Measurements from ENCODE around the gene TDRD6.
"Not testable (repeated sequence)": the region's sequence is repeated elsewhere in the genome, so short reads cannot be mapped to it uniquely, and the experiment has no call there.

Gene TDRD6, protein sequence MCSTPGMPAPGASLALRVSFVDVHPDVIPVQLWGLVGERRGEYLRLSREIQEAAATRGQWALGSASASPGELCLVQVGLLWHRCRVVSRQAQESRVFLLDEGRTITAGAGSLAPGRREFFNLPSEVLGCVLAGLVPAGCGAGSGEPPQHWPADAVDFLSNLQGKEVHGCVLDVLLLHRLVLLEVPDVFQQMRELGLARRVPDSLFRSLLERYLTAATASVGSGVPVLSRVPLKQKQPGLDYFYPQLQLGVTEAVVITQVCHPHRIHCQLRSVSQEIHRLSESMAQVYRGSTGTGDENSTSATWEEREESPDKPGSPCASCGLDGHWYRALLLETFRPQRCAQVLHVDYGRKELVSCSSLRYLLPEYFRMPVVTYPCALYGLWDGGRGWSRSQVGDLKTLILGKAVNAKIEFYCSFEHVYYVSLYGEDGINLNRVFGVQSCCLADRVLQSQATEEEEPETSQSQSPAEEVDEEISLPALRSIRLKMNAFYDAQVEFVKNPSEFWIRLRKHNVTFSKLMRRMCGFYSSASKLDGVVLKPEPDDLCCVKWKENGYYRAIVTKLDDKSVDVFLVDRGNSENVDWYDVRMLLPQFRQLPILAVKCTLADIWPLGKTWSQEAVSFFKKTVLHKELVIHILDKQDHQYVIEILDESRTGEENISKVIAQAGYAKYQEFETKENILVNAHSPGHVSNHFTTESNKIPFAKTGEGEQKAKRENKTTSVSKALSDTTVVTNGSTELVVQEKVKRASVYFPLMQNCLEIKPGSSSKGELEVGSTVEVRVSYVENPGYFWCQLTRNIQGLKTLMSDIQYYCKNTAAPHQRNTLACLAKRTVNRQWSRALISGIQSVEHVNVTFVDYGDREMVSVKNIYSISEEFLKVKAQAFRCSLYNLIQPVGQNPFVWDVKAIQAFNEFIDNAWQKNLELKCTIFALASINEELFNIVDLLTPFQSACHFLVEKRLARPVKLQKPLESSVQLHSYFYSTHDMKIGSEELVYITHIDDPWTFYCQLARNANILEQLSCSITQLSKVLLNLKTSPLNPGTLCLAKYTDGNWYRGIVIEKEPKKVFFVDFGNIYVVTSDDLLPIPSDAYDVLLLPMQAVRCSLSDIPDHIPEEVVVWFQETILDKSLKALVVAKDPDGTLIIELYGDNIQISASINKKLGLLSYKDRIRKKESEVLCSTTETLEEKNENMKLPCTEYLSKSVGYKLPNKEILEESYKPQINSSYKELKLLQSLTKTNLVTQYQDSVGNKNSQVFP (N-terminal part only)

DNA sequence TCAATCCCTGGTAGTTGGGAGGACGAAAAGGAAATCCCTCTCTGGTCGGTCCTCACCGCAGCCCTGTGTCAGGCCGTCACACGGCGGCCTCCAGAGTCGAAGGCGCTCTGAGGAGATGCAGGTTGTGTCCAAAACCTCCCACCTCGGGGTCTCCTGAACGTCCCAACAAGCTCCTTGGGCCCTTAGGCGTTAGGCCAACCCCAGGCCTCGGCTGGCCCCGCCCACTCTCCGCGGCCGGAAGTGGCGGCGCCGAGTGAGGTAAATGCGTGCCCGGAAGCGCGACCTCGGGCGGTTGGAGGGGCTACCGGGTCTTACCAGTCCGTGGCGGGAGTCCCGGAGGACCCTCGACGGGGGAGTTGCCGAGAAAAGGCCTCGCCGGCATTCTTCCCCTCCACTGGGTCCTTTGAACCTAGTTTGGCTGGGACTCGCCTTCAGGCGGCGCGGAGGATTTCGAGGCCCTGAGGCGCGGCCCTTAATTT is at the start of gene TDRD6:
TSS of gene TDRD6 (plus strand) at position 267 of the 479 bp plus-strand sequence. CDS start 244 bp downstream, outside the sequence.
- no peak for DNase-seq (ENCODE audit: low read depth in 2 of 2)

DNA sequence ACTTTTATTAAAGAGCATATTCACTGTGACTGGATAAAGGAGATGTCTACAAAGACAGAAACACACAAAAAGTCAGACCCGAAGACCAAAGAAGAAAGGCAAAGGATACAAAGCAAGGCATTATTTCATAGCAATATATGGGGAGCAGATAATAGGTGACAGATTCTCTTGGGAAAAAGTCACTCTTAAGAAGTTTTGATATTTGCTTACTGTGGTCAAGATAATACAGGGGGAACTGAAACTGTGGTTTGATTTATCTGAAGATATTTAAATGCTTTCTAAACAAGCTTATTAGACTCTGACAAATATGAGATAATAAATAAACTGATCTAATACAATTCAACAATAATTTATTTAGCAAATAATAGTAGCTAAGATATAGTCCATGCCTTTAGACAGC is 49.8 kb upstream of the TDRD6 start:
- no peak for DNase-seq (ENCODE audit: low read depth in 2 of 2)

DNA sequence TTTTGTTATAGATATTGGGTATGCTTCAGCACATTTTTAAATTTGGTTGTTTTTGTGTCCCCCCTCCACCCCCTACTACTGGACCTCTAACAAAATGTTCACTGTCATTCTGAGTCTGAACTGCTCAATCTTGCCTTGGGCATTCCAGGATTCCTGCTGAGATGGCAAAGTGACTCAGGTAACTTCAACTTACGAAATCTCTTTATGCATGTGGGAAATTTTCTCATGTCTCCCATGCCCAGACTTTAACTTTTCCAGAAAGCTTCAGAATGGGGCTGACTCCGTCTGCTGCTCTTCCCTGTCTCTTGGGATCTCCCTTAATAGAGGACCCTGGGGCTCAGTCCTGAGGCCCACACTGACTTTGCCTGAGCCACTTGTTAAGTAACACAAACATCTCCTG is 49.0 kb upstream of the TDRD6 start:
- DNase-seq (ENCODE audit: low read depth in 2 of 2): no peak

DNA sequence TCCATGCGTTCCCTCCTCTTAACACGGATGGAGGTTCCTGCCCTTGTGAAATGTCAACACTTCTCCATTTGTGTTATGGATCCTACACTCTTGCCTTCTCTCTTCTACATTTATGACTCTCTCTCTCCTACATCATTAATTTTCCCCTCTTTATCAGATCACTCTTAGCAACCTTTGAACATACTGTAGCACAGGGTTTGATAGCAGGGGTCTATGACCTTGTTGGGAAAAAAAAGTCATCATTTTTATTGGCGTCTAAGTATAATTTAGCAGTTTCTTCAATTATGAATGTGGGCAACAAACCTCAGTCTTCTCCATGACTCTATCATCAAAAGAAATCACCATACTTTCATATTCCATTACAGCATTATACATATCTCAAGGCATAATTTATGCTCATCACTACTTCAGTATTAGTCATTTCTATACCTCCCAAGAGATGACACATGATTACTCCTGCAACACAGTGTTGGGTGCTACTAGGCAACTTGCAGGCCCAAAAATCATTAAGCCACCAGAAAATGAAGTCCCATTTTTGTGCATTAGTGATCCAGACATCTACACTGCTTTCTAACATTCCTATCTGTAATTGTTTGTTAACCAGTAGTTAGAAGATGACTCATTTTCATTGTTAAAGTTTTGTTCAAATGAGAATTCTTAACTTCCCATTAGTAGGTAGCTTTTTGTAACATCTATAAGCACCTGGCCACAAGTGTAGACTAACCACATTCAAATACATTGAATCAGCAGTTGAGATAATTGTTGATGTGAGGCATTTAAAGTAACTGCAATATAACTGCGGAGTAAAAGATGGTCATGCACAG is 44.5 kb upstream of the TDRD6 start:
- no peak for DNase-seq (ENCODE audit: low read depth in 2 of 2)

DNA sequence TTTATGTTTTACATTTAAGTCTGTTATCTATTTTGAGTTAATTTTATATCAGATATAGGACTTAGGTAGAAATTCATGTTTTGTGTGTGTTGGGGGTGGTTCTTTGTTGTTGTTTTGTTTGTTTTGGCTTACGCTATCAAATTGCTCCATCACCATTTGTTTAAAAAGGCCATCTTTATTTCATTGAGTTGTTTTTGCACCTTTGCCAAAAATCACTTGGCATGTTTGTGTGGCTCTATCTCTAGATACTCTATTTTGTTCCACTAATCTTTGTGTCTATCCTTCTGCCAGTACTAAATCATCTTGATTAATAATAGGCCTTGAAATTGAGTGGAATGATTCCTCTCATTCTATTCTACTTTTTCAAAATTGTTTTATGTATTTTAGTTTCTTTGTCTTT is 42.4 kb upstream of the TDRD6 start:
- DNase-seq (ENCODE audit: low read depth in 2 of 2): no peak

DNA sequence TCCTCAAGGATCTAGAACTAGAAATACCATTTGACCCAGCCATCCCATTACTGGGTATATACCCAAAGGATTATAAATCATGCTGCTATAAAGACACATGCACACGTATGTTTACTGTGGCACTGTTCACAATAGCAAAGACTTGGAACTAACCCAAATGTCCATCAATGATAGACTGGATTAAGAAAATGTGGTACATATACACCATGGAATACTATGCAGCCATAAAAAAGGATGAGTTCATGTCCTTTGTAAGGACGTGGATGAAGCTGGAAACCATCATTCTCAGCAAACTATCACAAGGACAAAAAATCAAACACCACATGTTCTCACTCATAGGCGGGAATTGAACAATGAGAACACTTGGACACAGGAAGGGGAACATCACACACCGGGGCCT is 39.6 kb upstream of the TDRD6 start:
- not testable (repeated sequence) for DNase-seq (ENCODE audit: low read depth in 2 of 2)

DNA sequence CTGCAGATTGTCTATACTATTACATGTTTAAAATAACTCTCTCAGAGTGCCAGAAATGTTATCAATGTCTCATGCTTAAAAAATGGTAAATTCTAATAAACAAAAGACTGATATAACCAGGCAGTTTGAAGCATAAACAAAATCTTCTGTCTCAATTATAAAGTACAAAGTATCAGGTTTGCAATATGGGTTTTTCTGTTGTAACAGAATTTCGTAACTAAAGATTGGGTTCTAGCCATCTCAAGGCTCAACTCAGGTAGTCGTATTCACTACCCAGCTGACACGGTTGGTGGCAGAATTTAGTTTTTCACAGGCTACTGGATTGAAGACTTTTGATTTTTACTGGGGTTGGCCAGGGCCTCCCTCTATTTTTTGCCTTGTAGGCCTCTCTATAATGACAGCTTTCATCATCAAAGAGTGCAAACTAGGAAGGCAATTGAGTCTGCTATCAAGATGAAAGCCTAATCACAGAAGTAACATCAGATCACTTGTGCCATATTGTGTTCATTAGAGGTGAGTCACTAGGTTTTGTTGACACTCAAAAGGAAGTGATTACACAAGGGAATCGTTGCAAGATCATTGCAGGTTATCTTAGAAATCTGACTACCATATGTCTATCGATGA is 38.7 kb upstream of the TDRD6 start:
- DNase-seq (ENCODE audit: low read depth in 2 of 2): no peak

DNA sequence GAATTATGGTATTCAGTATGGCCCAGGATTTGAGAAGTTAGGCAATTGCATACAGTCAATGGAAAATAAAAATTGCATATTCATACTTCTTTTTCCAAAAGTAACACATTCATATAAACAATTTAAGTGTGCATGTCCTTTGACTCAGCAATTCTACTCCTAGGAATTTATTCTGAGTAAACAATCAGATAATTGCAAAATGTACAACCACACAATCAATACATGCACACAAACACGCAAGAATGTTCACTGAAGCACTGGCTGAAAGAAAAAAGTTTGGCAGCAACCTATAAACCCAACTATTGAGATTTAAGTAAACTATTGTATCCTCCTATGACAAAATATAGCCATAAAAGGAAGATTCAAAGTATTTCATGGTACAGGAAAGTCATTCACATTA is 36.7 kb upstream of the TDRD6 start:
- DNase-seq (ENCODE audit: low read depth in 2 of 2): no peak

DNA sequence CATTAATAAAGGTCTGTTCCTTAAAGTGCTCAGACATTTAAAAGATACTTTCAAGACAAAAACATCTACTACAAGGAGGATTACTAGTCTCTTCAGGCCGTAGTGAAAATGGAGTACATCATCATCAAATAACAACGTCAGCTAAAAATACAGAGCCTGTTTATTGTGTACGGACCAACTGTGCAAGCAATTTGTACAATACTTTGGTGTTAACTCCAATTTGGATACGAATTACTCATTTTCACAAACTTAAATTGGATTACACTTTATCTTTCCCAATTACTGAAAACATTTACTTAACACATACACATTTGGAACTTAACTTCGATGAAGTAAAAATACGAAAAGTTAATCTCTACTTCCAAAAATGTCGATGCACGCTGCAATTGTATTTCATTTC is 35.9 kb upstream of the TDRD6 start:
- DNase-seq (ENCODE audit: low read depth in 2 of 2): no peak

DNA sequence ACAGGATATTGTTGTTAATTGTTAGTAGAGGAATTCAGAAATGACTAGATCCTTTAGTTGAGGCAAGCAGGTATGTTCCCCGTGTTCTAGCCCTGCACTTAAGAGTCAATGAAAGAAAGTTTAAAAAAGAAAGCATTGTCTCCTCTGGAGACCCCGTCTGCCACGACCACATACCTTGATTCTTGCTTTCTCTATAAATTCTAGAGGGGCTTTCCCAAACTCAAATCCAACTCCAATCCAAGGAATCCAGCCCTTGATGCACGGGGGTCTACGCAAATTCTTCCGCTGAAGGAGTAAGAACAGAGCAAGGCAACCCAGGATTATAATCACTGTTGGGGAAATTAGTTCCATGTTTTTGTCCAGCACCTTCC is 35.5 kb upstream of the TDRD6 start:
- no peak for DNase-seq (ENCODE audit: low read depth in 2 of 2)

DNA sequence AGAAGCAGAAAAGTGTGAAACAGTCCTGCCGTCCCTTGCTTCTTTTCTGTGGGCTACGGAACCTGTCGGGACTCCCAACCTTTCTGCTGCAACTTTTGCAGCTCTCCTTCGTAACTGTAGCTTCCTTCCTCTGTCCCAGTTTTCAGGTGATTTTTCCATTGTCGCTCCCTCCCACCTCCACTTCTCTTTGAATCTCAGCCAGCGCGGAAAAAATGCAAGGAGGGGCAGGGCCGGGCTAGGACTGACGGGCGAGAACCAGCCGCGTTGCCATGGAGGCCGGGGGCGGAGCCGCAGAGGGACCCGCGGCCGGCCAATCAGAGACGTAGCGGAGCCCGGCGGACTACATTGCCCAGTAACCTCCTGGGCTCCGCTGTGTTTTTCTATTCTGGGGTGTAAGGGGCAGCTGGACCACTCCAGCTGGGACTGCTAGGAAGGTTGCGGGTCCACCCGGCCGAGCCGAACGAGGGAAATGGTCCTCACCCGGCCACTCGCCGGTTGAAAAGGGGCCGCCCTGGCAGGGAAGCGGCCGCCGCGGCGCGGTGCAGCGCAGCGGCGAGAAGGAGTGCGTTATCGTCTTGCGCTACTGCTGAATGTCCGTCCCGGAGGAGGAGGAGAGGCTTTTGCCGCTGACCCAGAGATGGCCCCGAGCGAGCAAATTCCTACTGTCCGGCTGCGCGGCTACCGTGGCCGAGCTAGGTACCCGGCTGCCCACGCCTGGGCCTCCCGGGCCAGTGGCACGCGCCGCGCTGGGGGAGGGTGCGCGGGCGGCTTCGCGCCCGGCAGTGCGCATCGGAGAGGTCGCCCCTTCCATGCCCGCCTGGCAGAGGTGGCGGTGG is 34.9 kb upstream of the TDRD6 start, which contains the start of the genes CYP39A1 and SLC25A27:
TSS of gene CYP39A1 (minus strand) at position 216 of the 836 bp plus-strand sequence. CDS start 236 bp downstream, outside the sequence.
TSS of gene SLC25A27 (plus strand) at position 373 of the 836 bp plus-strand sequence. CDS start at position 591, 218 bp downstream.
- DNase-seq (ENCODE audit: low read depth in 2 of 2): peak; percentile 15 to 33

DNA sequence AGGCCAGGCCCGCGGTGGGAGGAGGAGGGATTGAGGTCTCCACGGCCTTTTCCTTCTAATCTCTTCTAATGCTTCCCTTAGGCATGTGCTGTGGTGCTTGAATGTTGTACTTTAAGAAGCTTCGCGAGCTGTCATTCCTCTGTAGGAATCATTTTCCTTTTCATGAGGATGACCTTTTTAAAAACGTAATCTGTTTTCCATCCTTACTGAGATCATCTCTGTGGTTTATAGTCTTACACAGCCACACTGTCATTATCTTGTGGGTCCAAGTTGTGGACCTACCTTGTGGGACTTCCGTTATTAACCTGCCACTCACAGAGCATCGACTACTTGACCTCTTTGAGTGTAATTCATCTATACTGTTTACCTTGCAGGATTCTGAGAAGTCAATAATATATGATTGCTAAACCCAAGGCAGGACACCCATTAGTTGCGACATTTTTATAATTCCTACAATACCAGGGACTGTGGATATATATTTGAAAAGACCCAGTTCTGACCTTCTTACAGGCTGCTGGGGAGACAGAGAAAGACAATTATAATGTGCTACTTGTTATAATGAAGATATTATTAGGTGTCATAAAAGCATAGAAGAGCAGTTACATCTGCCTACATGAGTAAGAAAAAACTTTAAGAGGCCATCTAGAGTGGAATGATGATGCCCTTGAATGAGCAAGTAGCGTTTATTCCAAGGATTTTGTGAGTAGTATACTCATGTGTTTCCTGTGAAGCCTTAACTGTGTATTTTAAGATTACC is 34.1 kb upstream of the TDRD6 start:
- no peak for DNase-seq (ENCODE audit: low read depth in 2 of 2)

DNA sequence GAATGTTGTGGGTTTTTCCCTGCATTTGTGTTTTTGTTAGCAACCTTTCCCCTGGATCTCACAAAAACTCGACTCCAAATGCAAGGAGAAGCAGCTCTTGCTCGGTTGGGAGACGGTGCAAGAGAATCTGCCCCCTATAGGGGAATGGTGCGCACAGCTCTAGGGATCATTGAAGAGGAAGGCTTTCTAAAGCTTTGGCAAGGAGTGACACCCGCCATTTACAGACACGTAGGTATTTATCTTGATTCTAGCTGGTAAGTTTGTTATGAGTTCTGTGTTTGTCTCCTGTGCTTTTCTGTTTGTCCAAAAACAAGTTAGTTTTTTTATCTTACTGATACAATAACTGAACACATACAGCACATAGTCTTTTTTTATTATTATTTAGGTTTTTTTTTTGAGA is 31.9 kb upstream of the TDRD6 start:
- DNase-seq (ENCODE audit: low read depth in 2 of 2): no peak

DNA sequence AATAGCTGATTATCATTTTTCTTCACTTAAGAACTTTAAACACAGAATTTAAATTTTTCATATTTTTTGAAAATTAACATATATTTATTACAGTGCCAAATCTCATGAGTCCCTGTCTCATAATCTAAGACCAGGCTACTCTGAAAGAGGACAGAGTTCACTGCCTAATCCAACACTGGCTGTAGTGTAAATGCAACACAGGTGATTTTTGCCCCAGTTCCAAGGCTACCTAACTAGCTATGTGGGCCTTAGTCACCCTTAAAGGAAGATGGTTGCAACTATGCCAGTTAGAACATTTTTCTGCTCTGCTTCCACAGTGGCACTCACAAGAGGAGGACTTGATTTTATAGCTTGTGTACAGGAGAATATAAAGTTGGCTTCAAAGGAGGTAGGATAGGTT is 30.0 kb upstream of the TDRD6 start:
- no peak for DNase-seq (ENCODE audit: low read depth in 2 of 2)

DNA sequence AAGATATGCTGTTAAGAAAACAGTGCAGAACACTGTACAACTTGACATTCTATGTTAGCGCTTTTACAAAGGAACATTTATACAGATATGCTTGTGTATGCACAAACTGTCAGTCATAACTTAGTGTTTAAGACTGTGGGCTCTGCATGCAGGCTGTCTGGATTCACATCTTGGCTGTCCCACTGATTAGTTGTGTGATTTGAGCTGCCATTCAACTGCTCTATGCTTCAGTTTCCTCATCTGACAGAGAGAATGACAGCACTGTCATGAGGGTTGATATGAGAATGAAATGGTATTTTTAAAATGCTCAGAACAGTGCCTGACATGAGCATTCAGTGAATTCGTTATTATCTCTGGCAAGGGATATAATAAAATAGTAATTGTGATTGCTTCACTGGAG is 26.2 kb upstream of the TDRD6 start:
- DNase-seq (ENCODE audit: low read depth in 2 of 2): no peak

DNA sequence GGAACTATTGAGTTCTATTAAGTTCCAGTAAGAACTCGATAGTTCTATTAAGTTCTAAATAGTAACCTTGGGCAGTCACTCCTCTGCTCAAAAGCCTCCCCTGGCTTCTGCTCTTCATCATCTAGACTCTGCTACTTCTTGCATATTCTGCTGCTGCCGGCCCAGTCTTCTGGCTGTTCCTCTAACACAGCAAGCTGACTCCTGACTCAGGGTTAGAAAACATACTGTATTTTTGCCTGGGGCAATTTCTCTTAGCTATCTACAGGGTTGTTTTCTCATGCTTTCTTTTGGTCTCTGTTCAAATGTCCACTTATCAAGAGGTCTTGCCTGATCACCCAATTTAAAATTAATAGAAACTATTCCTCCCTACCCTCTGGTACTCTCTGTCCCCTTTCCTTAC is 20.3 kb upstream of the TDRD6 start:
- no peak for DNase-seq (ENCODE audit: low read depth in 2 of 2)

DNA sequence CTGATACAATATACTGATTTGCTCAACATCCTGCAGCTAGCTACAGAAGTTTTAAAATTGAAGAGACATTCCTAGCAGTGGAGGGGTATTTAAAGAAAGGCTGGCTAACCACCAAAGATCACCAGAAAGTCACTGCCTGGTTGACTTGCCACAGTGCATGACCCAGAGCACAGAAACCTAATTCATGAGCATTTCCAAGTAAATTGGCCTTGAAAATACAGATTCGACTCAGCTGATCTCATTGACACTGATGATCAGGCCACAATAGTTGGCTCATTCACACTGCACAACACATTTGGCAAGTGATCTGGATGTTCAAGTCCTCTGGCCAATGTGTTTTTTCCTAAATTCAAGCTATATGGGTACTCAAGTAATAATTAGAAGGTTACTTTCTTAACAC is 13.3 kb upstream of the TDRD6 start:
- DNase-seq (ENCODE audit: low read depth in 2 of 2): no peak

DNA sequence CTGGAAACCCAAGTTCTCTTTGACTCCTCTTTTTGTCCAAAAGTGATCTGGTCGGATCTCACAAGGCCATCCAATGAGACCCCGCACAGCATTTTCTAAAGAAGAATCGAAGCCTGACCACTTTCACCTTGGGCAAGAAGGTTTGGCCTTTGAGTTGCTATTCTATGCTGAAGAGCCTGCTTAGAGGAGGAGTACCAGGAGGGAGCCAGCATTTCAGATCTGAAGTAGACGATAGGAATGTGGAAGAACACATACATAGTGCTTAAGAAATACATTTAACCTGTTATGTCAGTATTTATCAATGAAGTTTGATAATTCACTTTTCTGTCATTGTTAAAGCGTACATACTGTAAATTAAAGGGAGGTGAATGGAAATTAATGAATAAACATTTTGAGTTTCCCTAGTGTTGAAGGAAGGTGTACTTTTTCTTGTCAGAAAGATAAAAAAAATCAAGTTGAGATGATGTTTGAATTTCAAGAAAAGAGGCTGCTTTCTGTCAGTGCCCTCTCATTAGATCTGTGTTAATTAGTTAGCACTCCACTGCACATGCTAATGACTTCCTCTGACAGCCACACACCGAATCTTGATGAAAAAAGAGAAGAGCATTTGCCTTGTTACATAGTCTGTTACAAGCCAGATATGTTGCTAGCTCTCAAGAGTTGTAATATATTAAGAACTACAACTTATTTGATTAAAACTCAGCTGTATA is 10.9 kb upstream of the TDRD6 start:
- no peak for DNase-seq (ENCODE audit: low read depth in 2 of 2)
